Stimulated activated CD4-positive, alpha-beta T cell treated with anti-CD3 and anti-CD28 coated beads, Interleukin-4, amount 100 ng/mL, for 24 hours (primary cell): Measurements from ENCODE around the gene CNGA4.

Experiments
- DNase-seq: peaks from one replicate; pipeline ENCODE4 v3.0.0-alpha.2; 2020

Gene CNGA4, protein sequence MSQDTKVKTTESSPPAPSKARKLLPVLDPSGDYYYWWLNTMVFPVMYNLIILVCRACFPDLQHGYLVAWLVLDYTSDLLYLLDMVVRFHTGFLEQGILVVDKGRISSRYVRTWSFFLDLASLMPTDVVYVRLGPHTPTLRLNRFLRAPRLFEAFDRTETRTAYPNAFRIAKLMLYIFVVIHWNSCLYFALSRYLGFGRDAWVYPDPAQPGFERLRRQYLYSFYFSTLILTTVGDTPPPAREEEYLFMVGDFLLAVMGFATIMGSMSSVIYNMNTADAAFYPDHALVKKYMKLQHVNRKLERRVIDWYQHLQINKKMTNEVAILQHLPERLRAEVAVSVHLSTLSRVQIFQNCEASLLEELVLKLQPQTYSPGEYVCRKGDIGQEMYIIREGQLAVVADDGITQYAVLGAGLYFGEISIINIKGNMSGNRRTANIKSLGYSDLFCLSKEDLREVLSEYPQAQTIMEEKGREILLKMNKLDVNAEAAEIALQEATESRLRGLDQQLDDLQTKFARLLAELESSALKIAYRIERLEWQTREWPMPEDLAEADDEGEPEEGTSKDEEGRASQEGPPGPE

DNA sequence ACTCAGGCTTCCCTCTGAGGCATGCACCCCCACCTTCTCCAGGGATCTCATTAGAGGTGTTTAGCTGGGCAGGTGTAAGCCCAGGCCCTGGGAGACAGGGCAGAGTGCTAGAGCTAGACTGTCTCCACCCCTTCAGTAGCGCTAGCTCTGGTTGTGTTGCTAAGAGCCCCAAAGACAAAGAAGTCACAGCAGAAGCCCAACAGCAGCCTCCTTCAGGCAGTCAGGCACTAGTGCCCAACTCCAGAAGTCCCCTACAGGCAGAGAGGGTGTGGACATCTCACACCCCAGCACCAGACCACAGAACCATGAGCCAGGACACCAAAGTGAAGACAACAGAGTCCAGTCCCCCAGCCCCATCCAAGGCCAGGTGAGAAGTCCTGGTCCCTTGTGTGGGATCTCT lies at the start of gene CNGA4:
TSS of gene CNGA4 (plus strand) at position 188 of the 400 bp plus-strand sequence. CDS start at position 306, 118 bp downstream.
- no peak for DNase-seq

DNA sequence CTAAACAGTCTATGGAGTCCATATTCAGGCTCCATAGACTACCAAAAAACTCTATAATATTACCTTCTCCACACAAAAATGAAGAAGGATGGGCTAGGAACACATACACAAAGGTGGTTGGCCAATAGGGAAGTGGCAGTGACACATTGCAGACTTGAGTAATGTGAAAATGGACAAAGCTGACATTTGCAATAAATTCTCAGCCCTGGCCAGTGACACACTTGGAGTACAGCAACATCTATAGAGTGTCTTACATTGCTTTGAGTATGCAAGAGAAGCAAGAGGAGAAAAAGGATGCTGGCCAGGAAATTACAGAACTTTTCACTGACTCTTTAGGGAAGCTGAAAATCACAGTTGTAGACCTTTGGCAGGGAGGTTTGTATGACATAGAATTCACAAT lies 47.1 kb upstream of the CNGA4 start:
- DNase-seq = no peak

DNA sequence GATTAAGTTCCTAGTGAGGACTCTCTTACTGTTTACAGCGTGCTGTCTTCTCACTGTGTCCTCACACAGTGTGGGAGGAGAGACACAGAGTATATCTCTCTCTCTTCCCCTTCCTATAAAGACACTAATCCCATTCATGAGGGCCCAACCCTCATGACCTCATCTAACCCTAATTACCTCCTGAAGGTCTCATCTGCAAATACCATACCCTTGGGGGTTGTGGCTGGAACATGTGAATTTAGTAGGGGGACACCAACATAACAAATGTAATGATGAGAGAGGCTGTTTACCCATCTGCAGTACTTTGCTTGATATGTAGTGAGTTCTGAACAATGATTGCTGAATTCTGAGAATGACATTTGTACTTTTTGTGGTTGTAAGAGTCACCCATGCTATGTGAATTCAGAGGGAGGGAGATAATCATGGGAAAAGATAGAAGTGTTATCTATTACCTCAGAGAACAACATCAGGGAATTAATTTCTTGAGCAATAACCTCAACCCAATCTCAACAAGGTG lies 44.8 kb upstream of the CNGA4 start:
- no peak for DNase-seq

DNA sequence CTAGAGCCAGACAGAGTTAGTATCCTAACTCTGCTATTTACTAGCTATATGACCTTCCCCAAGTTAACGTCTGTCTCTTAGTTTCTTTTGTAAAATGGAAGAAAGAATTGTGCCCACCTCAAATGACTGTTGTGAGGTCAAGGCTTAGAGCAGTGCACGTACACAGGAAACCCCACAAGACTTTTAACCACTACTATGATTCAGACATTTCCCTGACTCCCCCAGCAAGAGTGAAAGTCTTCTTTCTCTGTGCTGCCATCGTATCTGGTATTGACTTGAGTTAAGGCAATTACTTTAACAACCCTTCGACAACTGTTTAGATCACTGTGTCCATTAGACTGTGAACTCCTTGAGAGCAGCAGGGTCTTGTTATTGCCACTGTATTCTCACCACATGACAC lies 42.5 kb upstream of the CNGA4 start:
- no peak for DNase-seq

DNA sequence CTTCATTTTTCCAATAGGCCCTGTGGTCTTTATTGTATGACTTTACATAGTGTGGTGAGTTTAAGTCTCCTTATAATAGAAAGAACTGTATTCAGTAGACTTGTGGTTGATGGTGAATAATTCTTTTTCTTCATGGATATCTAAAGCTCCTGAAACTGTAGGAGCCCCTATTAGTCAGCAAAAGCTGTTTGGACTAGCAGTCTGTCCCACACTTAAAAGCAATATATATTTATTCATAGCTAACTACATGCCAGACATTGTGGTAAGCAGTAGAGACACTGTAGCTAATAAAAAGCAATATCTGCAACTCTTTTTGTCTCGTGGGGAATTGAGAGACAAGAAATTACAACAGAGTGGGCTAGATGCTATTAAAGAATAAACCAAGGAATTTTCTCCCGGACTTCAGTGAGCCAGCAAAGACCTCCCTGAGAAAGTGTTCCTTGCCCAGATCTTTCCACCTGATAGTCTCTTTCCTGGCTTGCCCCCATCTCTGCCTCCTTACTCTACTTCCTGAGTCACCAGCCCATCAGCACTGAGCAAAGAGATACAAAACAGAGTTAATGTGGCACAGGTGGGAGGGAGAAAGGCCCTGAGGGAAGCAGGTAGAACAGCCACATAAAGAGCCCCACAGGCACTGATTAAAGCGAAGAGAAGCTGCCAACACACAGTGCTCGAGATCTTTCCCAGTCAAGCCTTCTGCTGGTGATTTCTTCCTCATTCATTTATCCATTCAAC lies 41.3 kb upstream of the CNGA4 start:
- no peak for DNase-seq

DNA sequence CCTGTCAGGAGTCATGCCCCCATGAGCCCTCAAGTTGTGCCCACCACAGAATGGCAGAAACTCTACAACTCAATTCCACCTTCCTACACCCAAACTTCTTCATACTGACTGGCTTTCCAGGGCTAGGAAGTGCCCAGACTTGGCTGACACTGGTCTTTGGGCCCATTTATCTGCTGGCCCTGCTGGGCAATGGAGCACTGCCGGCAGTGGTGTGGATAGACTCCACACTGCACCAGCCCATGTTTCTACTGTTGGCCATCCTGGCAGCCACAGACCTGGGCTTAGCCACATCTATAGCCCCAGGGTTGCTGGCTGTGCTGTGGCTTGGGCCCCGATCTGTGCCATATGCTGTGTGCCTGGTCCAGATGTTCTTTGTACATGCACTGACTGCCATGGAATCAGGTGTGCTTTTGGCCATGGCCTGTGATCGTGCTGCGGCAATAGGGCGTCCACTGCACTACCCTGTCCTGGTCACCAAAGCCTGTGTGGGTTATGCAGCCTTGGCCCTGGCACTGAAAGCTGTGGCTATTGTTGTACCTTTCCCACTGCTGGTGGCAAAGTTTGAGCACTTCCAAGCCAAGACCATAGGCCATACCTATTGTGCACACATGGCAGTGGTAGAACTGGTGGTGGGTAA lies 39.6 kb upstream of the CNGA4 start, which contains the start of gene OR52W1:
TSS of gene OR52W1 (plus strand) at position 51 of the 637 bp plus-strand sequence. CDS start at position 51, 0 bp downstream.
- no peak for DNase-seq

DNA sequence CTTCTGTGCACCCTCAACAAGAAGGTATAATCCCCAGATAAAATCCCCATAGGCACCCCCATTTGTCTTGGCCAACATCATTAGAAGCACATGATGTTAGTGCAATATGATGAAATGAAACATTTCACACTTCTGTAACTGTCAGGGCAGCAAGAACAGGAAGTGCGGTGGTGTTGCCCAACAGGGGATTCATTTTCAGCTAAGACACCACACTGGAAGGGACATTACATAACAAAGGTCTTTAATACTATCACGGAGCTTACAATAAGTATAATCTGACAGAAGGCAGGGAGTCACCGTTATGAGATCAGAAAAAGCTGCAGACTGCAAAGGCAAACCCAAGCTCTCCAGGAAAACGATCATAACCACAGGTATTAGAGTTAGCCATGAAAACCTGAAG lies 37.9 kb upstream of the CNGA4 start:
- no peak for DNase-seq

DNA sequence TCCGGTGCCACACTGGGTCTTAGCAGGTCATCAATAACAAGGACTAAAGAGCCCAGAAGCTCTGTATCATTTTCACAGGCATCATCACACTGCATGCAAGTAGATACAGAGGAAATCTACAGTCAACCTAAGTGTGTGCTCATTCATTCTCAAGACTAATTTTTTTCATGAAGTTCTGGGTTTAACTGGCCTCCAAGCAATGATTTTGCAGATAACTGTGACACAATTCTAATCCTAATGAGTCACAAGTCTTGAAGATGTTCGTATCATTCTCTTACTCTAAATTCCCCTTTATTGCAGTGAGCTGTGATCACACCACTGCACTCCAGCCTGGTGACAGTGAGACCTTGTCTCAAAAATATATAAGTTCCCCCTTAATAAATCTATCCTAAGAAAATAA lies 37.4 kb upstream of the CNGA4 start:
- no peak for DNase-seq

DNA sequence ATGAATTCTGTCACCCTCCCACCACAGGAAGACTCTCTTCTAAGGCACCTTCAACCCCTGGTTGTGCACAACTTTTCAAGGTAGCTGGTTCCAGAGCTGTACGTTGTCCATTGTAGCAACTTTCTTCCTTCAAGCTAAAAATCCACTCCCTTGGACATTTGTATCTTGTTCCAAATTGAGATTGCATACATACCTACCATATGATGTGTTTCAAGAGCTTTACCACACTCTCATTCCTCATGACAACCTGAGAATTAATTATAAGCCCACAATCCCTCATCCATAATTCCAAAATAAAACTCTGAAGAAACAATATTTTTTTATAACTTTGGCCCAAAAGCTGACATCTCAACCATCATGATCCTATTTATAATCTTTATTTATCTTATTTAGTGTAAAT lies 36.8 kb upstream of the CNGA4 start:
- no peak for DNase-seq

DNA sequence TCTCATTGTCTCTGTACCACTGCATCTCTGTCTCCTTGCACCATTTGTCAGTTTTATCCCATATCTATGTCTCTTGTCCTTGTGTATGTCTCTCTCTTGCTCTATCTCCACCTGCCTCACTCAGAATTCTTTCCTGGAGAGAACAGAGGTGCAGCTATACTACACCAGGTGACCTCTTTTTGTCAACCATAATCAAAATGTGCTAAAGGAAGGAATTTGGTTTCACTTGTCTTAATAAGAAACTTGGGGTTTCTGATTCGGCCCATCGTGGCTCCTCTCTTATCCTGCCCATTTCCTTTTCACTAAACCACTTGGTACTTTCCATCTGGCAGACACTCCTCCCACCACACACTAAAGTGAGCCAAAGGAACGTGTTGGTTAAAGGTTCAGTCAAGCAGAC lies 35.6 kb upstream of the CNGA4 start:
- no peak for DNase-seq

DNA sequence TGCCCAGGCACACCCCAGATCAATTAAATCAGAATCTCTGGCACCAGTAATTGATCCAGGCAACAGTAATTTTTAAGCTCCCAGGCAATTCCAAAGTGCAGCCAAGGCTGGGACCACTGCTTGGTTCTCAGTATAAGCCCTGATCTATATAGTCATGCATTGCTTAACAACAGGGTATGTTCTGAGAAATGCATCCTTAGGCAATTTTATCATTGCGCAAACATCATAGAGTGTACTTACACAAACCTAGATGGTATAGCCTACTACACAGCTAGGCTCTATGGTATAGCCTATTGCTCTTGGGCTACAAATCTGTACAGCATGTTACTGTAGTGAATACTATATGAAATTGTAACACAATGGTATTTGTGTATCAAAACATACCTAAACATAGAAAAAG lies 34.2 kb upstream of the CNGA4 start:
- DNase-seq = no peak

DNA sequence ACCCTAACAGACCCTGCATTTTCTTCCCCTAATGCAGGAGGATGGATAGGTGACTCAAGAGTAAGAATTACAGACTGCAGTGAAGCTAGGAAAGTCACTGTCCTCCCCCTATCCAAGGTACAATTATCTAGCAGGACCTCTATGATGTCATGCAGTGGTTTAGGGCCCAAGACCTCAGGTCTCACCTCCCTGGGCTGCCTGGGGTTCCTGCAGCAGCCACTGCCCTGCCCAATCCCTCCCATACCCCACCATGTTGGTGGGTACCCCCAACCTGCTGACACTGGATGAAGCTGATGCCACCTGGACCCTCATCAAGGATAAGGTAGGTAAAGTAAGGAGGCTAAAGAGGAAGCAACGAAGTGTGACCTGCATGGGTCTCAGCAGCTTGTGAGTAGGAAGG lies 33.5 kb upstream of the CNGA4 start, which contains the start of gene C11orf42:
TSS of gene C11orf42 (plus strand) at position 192 of the 400 bp plus-strand sequence. CDS start at position 251, 59 bp downstream.
- no peak for DNase-seq

DNA sequence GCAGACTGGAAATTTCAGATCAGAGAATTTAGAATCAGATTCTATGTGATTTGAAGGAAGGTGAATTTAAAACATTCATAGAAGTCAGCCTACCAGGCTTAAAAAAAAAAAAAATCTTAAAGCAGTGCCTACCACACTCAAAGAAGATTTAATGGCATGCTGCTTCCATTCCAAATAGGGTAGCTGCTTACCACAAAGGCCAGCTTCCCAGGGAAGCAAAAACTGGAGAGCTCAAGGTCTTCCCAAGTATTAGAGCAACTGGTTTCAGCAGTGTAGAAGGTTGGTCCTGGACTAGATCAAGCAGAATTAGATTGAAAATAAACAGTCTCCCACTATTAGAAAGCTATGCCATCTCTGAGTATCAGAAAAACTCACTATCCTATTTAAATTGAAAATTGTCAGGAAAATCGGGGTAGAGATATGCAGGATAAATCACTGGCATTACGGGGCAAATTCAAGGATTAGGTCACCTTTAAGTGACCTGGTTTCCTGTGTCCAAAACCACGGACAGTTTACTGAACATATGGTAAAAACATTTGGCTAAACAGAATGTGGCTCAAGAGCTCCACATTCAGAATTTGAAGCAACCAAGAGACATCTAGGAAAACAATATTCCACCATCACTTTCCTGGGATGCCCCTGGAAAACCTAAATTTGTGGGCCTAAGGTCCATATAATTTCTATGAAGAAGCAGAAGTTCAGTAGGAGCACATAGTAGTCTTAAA lies 32.3 kb upstream of the CNGA4 start:
- no peak for DNase-seq

DNA sequence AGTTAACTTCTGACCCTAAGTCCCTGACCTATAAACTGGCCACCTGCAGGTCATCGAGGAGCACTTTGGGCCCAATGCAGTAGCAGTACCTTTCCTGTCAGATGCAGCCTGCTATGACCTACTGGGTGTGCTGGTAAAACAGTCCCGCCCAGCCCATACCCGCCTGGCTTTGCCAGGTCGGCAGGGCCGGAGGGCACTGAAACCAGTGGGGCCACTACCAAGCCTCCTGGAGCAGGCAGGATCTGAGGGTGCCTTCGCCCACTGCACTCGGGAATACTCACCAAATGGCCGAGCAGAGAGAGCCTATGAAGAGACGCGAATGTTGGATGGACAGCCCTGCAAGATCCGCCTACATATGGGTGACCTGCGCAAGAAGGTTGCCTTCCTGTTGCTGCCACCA lies 29.1 kb upstream of the CNGA4 start:
- no peak for DNase-seq

DNA sequence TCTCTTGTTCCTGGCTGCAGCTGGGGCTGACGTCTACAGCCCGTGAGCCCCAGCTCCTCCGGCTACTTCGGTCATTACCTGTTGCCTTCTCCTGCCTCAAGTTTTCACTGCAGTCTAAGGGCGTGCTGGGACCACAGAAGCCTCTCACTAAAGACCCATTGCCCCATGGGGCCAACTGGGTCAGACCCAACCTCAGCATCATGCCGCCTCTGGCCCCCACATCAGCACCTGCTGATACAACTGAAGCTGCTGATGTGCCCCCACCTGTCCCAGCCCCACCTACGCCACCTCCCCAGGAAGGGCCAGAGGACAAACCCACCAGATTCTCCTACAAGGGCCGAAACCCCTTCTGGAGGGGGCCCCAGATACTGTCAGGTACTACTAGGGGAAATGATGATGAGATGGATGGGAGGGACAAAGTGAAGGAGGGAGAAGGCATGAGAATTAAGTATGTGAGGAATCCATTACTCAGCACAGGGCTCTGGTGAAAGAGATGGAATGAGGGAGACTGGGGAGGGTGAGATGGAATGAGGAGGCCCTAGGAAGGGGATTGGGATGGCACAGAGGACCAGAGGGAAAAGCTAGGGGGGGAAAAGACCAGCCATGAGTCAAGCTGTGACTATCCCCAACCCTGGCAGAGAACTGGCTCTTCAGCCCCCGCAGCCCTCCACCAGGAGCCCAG lies 28.5 kb upstream of the CNGA4 start:
- no peak for DNase-seq

DNA sequence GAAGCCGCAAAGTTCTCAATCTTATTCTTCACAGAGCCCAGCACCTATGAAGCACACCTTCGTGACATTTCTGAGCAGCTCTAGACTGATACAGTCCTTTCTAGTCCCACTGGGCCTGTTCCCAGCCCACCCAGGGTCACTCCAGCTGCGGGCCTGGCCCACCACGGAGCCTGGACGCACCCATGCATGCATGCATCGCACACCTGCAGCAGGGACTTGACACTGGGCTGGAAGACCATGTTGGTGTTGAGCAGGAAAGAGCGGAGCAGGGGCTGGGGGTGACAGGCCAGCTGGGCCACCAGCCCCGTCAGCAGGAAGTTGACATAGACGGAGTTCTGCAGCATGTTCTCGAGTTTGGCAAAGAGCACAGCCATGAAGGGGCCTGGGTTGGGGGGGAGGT lies 24.4 kb upstream of the CNGA4 start:
- DNase-seq = no peak

DNA sequence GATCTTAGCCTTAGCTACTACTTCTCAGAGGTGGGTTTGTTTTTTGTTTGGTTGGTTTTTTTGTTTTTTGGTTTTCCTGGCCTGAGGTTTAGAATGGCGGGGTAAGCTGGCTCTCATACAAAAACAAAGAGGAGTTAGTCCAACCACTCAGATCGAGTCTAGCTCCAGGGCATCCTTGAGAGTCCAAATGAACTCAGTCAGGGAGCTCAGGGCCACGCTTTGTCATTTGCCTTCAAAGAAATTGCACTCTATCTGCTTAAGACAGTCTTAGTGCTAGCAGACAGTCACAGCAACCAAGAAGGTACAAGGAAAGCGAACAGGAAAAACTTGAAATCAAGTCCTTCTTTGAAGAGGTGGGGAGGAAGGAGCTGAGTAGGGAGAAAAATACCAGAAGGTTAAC lies 22.4 kb upstream of the CNGA4 start:
- no peak for DNase-seq

DNA sequence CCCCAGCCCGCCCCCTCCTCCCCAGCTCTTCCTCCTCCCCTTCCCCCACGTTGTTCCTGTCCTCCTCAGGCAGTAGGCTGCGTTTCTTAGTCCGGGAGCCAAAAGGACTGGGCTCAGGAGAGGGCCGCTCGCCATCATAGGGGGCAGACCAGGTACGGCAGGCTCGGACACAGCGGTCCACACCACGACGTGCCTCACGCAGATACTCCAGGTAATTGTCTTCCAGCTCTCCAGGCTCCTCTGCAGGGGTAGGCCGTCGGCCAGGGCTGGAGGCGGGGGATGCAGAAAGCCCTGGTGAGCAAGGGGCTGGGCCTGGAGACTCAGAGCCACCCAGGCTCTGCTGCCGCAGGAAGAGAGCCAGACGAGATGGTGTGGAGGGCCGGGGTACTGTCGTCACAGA lies 21.2 kb upstream of the CNGA4 start:
- DNase-seq = no peak

DNA sequence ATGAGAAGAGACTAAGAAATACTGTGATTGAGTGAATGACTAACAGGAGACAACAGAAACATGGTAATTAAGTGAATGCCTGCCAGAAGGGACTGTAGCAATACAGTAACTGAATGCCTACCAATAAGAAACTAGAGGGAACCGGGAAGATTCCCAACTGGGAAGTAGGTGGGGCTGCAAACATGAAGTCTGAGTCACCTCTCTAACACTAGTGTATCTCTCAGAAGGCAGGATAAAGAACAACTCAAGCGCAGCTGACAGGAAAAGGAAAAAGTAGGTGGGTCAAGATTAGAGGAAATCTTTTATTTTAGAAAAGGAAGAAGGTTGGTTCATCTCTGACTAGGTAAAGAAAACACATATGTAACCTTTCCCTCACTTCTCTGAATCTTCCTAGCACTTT lies 19.5 kb upstream of the CNGA4 start:
- no peak for DNase-seq

DNA sequence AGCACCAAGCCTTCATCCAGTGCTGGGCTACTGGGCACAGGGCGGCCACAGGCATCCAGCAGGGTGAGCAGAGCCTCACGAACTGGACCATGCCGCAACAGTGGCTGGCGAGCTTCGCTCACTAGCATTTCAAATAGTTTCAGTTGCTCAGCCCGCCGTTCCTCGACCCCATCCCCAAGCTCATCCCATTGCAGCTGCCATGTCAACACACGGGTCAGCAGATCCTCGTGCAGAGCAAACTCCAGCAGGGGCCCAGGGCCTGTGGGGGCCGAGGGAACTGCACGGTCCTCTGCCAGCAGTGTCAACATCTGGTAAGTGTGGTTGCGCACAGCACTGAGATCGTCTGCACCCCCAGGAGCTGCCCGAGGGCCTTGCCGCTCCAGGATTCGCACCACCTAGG lies 15.0 kb upstream of the CNGA4 start:
- no peak for DNase-seq

DNA sequence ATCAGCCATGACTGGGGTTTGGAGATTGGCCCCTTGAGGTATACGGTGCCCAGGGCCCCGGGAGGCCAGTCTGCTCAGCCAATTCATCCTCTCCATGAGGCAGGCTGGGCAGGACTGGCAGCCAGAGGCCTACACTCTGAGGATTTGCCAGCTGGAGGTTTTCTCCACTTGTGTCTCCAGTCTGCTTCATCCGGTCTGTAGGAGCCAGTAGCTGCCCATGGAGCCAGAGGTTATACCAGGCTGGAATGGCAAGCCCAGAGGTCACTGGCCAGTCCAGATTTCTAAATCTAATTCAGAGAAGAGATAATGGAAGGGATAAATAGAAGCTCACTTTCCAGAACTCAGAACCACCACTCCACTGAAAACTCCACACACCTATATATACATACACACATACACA lies 14.5 kb upstream of the CNGA4 start:
- no peak for DNase-seq

DNA sequence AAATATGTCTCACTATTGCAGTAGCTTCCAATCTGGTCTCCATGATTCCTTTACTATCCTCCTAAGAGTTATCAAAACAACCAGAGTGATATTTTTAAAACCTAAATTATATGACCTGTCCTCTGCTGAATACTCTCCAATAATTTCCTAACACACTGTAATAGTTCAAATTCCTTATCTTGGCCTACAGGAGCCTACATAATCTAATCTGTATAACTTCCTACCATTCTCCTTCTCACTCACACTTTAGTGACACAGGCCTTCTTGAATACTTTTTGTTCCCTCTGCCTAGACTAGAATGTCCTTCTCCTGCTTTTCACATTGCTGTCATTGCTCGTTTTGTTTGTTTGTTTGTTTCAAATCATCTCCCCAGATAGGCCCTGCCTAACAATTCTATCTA lies 13.9 kb upstream of the CNGA4 start:
- no peak for DNase-seq
